SK-MEL-5 (cell line): ENCODE results near the gene LACTB. TPM values are rescaled to one million over a fixed set of nuclear protein-coding genes. Genes with fewer than 3 reads are reported as not detected.
A peak's percentile ranks its signal among the peaks of the same experiment; 100 is the strongest.

Experiments used
- DNase-seq: peaks from one replicate; pipeline ENCODE4 v3.0.0-alpha.2; 2016; ENCODE audit warnings: low read depth, low spot score
- in situ Hi-C: cut with HindIII; loops from 2 replicates; pipeline ENCODE4 v1.10.0; 2016; ENCODE audit warnings: low sequenced_read_pairs, high pct_unique_total_duplicates, low pct_unique_long_range_greater_than_20kb
- total RNA-seq: library from RNA; depleted of rRNA; stranded (reverse); fragments of >200 nt; shearing (Covaris generic); gene quantifications from 2 replicates; pipeline ENCODE4 v1.2.3, GENCODE V29; 2014

LACTB gene
- total RNA-seq, 1 experiment from 2014 or later: 16.4 TPM

DNA sequence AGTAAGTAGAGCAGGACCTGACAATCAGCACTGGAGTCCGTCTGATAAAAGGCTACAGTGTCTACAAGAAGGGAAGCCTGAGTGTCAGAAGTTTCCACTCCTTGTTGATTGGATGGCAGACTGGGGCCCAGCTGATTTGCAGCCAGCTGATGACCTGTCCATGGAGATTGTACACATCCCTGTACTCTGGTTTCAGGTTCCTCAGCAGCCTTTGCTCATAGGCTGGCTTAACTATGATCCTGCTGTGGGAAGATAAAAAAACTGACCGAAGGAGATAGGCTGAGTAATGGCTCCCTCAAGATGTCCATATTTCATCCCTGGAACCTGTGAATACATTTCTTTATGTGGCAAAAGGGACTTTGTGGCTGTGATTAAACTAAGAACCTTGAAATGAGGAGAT is 11.7 kb upstream of the LACTB start:
- no peak for DNase-seq
- in situ Hi-C loops: no loop called here

- in situ Hi-C loops: no loop called here
- no peak for DNase-seq
Observed at GRCh38 chr15:63110428-63111026, 11.1 kb upstream of the LACTB start.

- no peak for DNase-seq
- in situ Hi-C loops: no loop called here
Observed at GRCh38 chr15:63111481-63111880, 10.2 kb upstream of the LACTB start.

GRCh38 chr15:63112871-63113270 is 8.8 kb upstream of the LACTB start:
- DNase-seq: no peak
- in situ Hi-C loops: no loop called here

DNA sequence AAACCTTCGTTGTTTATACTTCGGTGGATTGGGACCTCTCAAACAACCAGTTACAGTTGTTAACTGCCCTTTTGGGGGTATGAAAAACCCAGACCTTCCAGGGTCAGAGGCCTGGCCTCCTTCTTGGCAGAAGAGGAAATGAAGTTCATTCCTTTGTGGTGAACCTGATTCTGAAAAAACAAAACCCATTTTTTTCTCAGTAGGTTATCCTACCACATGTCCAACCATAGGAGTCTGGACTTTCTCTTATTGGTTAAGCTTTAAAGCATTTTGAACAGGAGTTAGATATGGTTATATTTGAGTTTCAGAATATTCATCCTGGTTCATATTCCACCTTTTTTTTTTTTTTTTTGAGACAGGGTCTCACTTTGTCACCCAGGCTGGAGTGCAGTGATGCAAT is 7.2 kb upstream of the LACTB start:
- in situ Hi-C loops: no loop called here
- DNase-seq: no peak

GRCh38 chr15:63118854-63119253 is 2.8 kb upstream of the LACTB start:
- DNase-seq: no peak
- in situ Hi-C loops: no loop called here

DNA sequence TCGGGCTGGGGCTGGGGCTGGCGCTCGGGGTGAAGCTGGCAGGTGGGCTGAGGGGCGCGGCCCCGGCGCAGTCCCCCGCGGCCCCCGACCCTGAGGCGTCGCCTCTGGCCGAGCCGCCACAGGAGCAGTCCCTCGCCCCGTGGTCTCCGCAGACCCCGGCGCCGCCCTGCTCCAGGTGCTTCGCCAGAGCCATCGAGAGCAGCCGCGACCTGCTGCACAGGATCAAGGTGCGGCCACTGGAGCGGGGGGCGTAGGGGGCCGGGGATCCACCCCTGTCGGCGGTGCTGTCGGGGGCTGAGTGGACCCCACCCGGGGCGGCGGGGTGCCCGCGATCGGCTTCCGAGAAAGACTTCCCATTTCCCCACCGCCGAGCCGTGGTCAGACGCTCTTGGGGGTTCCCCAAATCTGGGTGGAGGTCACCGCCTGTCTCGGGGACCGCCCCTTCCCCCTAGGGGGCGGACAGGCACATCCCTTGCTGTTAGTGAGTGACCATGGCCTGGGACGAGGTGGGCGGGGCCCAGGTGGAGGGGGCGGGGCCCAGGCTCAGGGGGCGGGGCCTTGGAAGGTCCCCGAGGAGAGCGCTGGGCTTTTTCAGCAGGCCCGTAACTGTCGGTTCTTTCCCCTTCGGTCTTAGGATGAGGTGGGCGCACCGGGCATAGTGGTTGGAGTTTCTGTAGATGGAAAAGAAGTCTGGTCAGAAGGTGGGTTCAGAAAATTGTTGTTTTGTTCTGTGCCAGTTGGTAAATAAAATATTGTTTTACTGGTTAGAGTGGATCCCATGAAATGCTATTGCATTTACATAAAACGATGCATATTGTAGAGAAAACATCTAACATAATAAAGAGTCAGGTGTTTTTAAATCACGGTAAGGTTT is 578 bp downstream of the LACTB start:
- peak; percentile 64 for DNase-seq
- in situ Hi-C loops: no loop called here

DNA sequence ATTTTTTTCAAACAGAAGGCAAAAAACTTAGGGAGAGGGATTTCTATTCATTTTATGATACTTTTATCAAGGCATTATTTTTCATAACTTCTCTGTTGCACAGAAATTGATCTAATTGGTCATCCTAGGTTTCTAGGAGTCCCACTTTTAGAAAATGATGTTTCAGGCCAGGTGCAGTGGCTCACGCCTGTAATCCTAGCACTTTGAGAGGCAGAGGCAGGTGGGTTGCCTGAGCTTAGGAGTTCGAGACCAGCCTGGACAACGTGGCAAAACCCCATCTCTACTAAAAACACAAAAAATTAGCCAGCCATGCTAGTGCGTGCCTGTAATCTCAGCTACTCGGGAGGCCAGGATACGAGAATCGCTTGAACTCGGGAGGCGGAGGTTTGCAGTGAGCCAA is 2.8 kb downstream of the LACTB start:
- in situ Hi-C loops: no loop called here
- no peak for DNase-seq

GRCh38 chr15:63126726-63127125 is 5.1 kb downstream of the LACTB start:
- in situ Hi-C loops: no loop called here
- DNase-seq: no peak

GRCh38 chr15:63133786-63134185 is 12.1 kb downstream of the LACTB start:
- in situ Hi-C loops: no loop called here
- no peak for DNase-seq

DNA sequence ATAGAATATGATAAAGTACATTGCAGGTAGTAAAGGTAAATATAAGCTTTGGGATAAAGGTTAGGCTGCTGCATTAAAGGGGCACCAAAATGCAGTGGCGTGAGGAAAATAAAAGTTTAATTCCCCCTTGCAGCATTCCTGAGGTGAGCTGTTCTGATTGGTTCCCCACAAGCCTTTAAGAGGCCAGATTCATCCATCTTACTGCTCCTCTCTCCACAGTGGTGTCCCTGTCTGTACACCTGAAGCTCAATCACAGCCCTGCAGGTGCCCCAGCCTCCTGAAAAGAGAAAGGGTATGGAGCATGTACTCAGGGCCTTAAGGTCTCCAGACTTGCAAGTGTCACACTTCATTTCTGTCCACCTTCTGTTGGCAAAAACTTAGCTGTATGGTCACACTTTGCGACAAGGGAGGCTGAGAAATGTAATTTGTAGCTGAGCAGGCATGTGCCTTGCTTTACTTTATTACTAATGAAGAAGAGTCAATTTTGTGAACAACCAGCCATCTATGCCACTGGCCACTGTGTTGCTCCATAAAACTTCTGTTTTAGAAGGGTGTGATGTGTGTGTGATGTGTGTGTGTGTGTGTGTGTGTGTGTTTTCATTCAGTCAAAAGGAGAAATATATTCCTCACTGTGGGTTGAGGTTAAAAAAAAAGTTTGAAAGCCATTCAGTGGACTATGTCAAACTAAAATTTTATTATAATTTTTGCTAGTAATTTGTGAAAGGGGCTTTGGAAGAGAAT is 12.8 kb downstream of the LACTB start:
- DNase-seq: no peak
- in situ Hi-C loops: no loop called here

- DNase-seq: no peak
- in situ Hi-C loops: no loop called here
Observed at GRCh38 chr15:63135281-63135680, 13.6 kb downstream of the LACTB start.

DNA sequence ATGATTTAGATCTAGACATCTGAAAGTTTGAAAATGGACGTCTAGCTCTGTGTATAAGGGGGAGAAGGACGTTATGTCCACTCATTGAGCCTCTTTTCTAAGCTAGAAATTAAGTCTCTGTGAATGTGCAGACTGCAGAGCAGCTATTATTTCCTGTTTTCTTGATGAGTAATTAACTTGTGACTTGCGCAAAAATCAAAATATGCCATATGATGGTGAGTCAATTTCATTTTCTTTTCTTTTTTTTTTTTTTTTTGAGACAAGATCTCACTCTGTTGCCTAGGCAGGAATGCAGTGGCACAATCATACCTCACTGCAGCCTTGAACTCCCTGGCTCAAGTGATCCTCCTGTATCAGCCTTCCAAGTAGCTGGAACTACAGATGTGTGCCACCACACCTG is 14.1 kb downstream of the LACTB start:
- in situ Hi-C loops: no loop called here
- DNase-seq: peak; percentile 69

GRCh38 chr15:63136742-63137141 is 15.1 kb downstream of the LACTB start:
- in situ Hi-C loops: no loop called here
- DNase-seq: no peak

DNA sequence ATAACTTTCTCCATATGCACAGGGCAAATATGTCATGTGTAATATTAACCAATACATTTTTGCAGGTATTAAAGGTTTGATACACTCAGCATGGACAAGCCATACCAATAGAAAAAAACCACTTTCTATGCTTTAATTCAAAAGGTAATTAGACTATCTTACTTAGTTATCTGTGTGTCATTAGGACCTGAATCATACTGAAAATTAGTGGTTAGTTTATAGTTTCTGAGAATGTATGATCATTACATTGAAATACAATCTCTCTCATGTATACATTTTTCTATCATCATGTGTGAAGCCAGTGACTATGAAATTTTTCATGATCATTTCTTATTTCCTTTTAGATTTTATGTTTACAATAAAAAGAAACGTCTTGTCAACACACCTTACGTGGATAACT is 19.3 kb downstream of the LACTB start:
- in situ Hi-C loops: no loop called here
- DNase-seq: no peak

GRCh38 chr15:63145426-63145825 is 23.8 kb downstream of the LACTB start:
- no peak for DNase-seq
- in situ Hi-C loops: no loop called here

DNA sequence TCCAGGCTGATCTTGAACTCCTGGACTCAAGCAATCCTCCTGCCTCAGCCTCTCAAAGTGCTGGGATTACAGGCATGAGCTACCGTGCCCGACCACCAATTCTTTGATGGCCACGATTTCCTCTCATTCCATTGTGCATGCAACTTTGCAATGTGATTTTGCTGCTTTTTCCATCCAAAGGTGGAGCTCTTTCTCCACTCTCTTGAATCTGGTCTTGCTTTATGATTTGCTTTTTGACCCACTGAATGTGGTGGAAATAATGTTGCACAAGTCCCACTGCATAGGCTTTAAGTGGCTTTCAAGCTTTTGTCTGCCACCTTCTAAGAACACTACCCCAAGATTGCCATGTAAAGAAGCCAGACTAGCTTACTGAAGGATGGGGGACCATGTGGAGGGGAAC is 25.0 kb downstream of the LACTB start:
- DNase-seq: peak; percentile 51
- in situ Hi-C loops: no loop called here

- in situ Hi-C loops: no loop called here
Observed at GRCh38 chr15:63151665-63152064, 30.0 kb downstream of the LACTB start.

DNA sequence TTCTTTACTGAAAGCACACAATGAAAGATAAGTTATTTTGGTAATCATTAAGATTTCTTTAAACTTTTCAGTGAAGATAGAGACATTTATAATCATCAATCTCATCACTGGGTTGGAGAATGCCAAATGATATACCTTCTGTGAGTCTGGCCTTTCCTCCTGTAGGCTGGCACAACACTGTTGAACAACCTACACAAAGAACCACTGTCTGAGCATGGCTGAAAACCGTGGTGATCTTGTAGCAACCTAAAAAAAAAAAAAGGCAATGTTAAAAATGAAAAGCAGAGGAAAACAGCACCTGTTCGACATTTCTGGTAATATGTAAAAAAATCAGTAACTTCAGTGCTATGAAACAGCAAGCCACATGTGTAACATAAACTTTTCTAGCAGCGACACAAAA is 33.8 kb downstream of the LACTB start:
- in situ Hi-C loops: no loop called here
- DNase-seq: peak; percentile 64

More at GRCh38 chr15:63151665-63152064, 30.0 kb downstream of the LACTB start:
- no peak for DNase-seq
